Activated naive CD8-positive, alpha-beta T cell treated with anti-CD3 and anti-CD28 coated beads, Interleukin-2, amount 50 U/mL, for 24 hours (primary cell): ENCODE data around the gene CDH4.
"Not testable (repeated sequence)": the region's sequence is repeated elsewhere in the genome, so short reads cannot be mapped to it uniquely, and the experiment has no call there.

Source experiments
- ATAC-seq: fragments of 150-1000 bp; cut with Tn5 transposase; one replicate; pipeline ENCODE4 v1.10.0; 2021
- DNase-seq: peaks from one replicate; pipeline ENCODE4 v3.0.0; 2021
- H3K27ac Mint-ChIP-seq: one replicate; pipeline ENCODE4 v1.8.0; 2021; ENCODE audit warnings: mild to moderate bottlenecking, mixed read lengths
- H3K27me3 Mint-ChIP-seq: one replicate; pipeline ENCODE4 v1.8.0; 2021; ENCODE audit warnings: mixed read lengths
- H3K36me3 Mint-ChIP-seq: one replicate; pipeline ENCODE4 v1.8.0; 2021; ENCODE audit warnings: low read depth, mixed read lengths
- H3K4me1 Mint-ChIP-seq: one replicate; pipeline ENCODE4 v1.8.0; 2021; ENCODE audit warnings: mixed read lengths
- H3K4me3 Mint-ChIP-seq: one replicate; pipeline ENCODE4 v1.8.0; 2021; ENCODE audit warnings: mild to moderate bottlenecking, moderate library complexity, mixed read lengths
- H3K9me3 Mint-ChIP-seq: one replicate; pipeline ENCODE4 v1.8.0; 2021; ENCODE audit warnings: mixed read lengths

Gene CDH4

GRCh38 chr20:61975407-61976129 lies 723.5 kb downstream of the CDH4 start:
- ATAC-seq (no peak), DNase-seq (no peak)
- no peaks in the 10 kb centered on the region for H3K4me1 Mint-ChIP-seq
- no peak overlapping the region for H3K27ac Mint-ChIP-seq
- H3K36me3 Mint-ChIP-seq = peaks cover 30% of the 10 kb centered on the region
- no peaks in the 10 kb centered on the region for H3K27me3 Mint-ChIP-seq
- no peak overlapping the region for H3K4me3 Mint-ChIP-seq
- no peaks in the 10 kb centered on the region for H3K9me3 Mint-ChIP-seq

- DNase-seq = no peak
- peaks cover 2% of the 10 kb centered on the region for H3K4me1 Mint-ChIP-seq
- no peak for ATAC-seq
- H3K27ac Mint-ChIP-seq = no peak overlapping the region
- H3K27me3 Mint-ChIP-seq = no peaks in the 10 kb centered on the region
- H3K4me3 Mint-ChIP-seq = no peak overlapping the region
- peaks cover 2% of the 10 kb centered on the region for H3K9me3 Mint-ChIP-seq
- peaks cover 31% of the 10 kb centered on the region for H3K36me3 Mint-ChIP-seq
These were observed 724.2 kb downstream of the CDH4 start for GRCh38 chr20:61976263-61976643.

GRCh38 chr20:61976644-61977418 lies 724.8 kb downstream of the CDH4 start:
- H3K36me3 Mint-ChIP-seq = peaks cover 34% of the 10 kb centered on the region
- H3K27ac Mint-ChIP-seq = no peak overlapping the region
- no peaks in the 10 kb centered on the region for H3K27me3 Mint-ChIP-seq
- peaks cover 4% of the 10 kb centered on the region for H3K4me1 Mint-ChIP-seq
- no peak overlapping the region for H3K4me3 Mint-ChIP-seq
- ATAC-seq (no peak), DNase-seq (no peak)
- H3K9me3 Mint-ChIP-seq = peaks cover 4% of the 10 kb centered on the region

- DNase-seq (no peak), ATAC-seq (no peak)
- H3K9me3 Mint-ChIP-seq = peaks cover 4% of the 10 kb centered on the region
- H3K4me1 Mint-ChIP-seq = peaks cover 8% of the 10 kb centered on the region
- H3K27ac Mint-ChIP-seq = no peak overlapping the region
- H3K4me3 Mint-ChIP-seq = no peak overlapping the region
- no peaks in the 10 kb centered on the region for H3K27me3 Mint-ChIP-seq
- H3K36me3 Mint-ChIP-seq = peaks cover 28% of the 10 kb centered on the region
These were observed 725.3 kb downstream of the CDH4 start for GRCh38 chr20:61977419-61977786.

GRCh38 chr20:61978491-61978890 lies 726.4 kb downstream of the CDH4 start:
- Mint-ChIP-seq H3K4me1 (peaks cover 8% of the 10 kb centered on the region), H3K9me3 (peaks cover 4% of the 10 kb centered on the region), H3K36me3 (peaks cover 21% of the 10 kb centered on the region), H3K4me3 (no peak overlapping the region), H3K27me3 (no peaks in the 10 kb centered on the region), H3K27ac (no peak overlapping the region)
- ATAC-seq (no peak), DNase-seq (no peak)

GRCh38 chr20:61979090-61979489 lies 727.0 kb downstream of the CDH4 start:
- Mint-ChIP-seq H3K4me3 (no peak overlapping the region), H3K4me1 (peaks cover 8% of the 10 kb centered on the region), H3K27me3 (no peaks in the 10 kb centered on the region), H3K36me3 (peaks cover 25% of the 10 kb centered on the region), H3K9me3 (peaks cover 4% of the 10 kb centered on the region), H3K27ac (no peak overlapping the region)
- ATAC-seq = no peak
- no peak for DNase-seq

- Mint-ChIP-seq H3K27me3 (no peaks in the 10 kb centered on the region), H3K9me3 (peaks cover 4% of the 10 kb centered on the region), H3K4me1 (peaks cover 8% of the 10 kb centered on the region), H3K27ac (no peak overlapping the region), H3K4me3 (no peak overlapping the region), H3K36me3 (peaks cover 26% of the 10 kb centered on the region)
- no peak for ATAC-seq
- no peak for DNase-seq
These were observed 727.9 kb downstream of the CDH4 start for GRCh38 chr20:61979701-61980635.

GRCh38 chr20:61980647-61981583 lies 728.9 kb downstream of the CDH4 start:
- H3K27ac Mint-ChIP-seq = no peak overlapping the region
- ATAC-seq (no peak), DNase-seq (no peak)
- peaks cover 8% of the 10 kb centered on the region for H3K4me1 Mint-ChIP-seq
- H3K36me3 Mint-ChIP-seq = peaks cover 28% of the 10 kb centered on the region
- H3K4me3 Mint-ChIP-seq = no peak overlapping the region
- H3K27me3 Mint-ChIP-seq = no peaks in the 10 kb centered on the region
- peaks cover 4% of the 10 kb centered on the region for H3K9me3 Mint-ChIP-seq

GRCh38 chr20:61981691-61982090 lies 729.6 kb downstream of the CDH4 start:
- not testable (repeated sequence) for DNase-seq, H3K9me3 Mint-ChIP-seq, H3K27me3 Mint-ChIP-seq, H3K4me3 Mint-ChIP-seq, H3K4me1 Mint-ChIP-seq, ATAC-seq, H3K27ac Mint-ChIP-seq
- peaks cover 32% of the 10 kb centered on the region for H3K36me3 Mint-ChIP-seq

GRCh38 chr20:61982191-61982950 lies 730.3 kb downstream of the CDH4 start:
- DNase-seq (no peak), ATAC-seq (no peak)
- H3K36me3 Mint-ChIP-seq = peaks cover 37% of the 10 kb centered on the region
- H3K27me3 Mint-ChIP-seq = no peaks in the 10 kb centered on the region
- H3K9me3 Mint-ChIP-seq = peaks cover 4% of the 10 kb centered on the region
- no peak overlapping the region for H3K27ac Mint-ChIP-seq
- H3K4me1 Mint-ChIP-seq = peaks cover 8% of the 10 kb centered on the region
- no peak overlapping the region for H3K4me3 Mint-ChIP-seq

GRCh38 chr20:61982951-61983315 lies 730.9 kb downstream of the CDH4 start:
- Mint-ChIP-seq H3K27ac (no peak overlapping the region), H3K9me3 (peaks cover 4% of the 10 kb centered on the region), H3K4me1 (peaks cover 8% of the 10 kb centered on the region), H3K27me3 (no peaks in the 10 kb centered on the region), H3K36me3 (peaks cover 38% of the 10 kb centered on the region), H3K4me3 (no peak overlapping the region)
- DNase-seq (no peak), ATAC-seq (no peak)

- Mint-ChIP-seq H3K9me3 (peaks cover 4% of the 10 kb centered on the region), H3K27me3 (no peaks in the 10 kb centered on the region), H3K4me3 (no peak overlapping the region), H3K27ac (no peak overlapping the region), H3K36me3 (peaks cover 41% of the 10 kb centered on the region), H3K4me1 (peaks cover 8% of the 10 kb centered on the region)
- no peak for DNase-seq
- no peak for ATAC-seq
These were observed 731.9 kb downstream of the CDH4 start for GRCh38 chr20:61983965-61984364.

- not testable (repeated sequence) for ATAC-seq, DNase-seq, H3K4me3 Mint-ChIP-seq, H3K9me3 Mint-ChIP-seq, H3K4me1 Mint-ChIP-seq, H3K27ac Mint-ChIP-seq, H3K27me3 Mint-ChIP-seq
- peaks cover 41% of the 10 kb centered on the region for H3K36me3 Mint-ChIP-seq
These were observed 732.4 kb downstream of the CDH4 start for GRCh38 chr20:61984431-61984830.
